HepG2 (cell line): ENCODE data around the gene P2RY8.

Experiments
- CBX2 ChIP-seq, 2 experiments: fragments of 200-600 bp in 1 of 2; sonication (generic); formaldehyde crosslinking in 1 of 2; IDR thresholded peaks; 2 replicates each; pipeline versions ENCODE4 v1.7.0 to v1.8.1; 2018 to 2022; ENCODE audit warnings: low read depth in 2 of 2, low read length in 1 of 2, mild to moderate bottlenecking in 1 of 2, missing genetic modification reagents in 1 of 2
- CTCF ChIP-seq: sonication (generic); formaldehyde crosslinking; IDR thresholded peaks from 2 replicates; pipeline ENCODE4 v1.5.0; 2020; ENCODE audit warnings: mild to moderate bottlenecking, missing genetic modification reagents, moderate library complexity
- HNRNPUL1 ChIP-seq: fragments of 200-400 bp; formaldehyde crosslinking; IDR thresholded peaks from 2 replicates; pipeline ENCODE4 v1.6.1; 2017; ENCODE audit warnings: low read depth, mild to moderate bottlenecking, low read length, moderate library complexity
- JARID2 ChIP-seq: sonication (generic); formaldehyde crosslinking; IDR thresholded peaks from 2 replicates; pipeline ENCODE4 v1.8.1; 2023; ENCODE audit warnings: missing genetic modification reagents, inconsistent platforms; ENCODE audit not compliant: insufficient replicate concordance
- MAX ChIP-seq: IDR thresholded peaks from 2 replicates; pipeline ENCODE4 v1.6.1; 2012; ENCODE audit warnings: inconsistent platforms
- NBN ChIP-seq: fragments of 450-650 bp; conservative IDR thresholded peaks from 2 replicates; pipeline ENCODE4 v1.6.1; 2017
- RAD21 ChIP-seq: fragments of 450-650 bp; formaldehyde crosslinking; IDR thresholded peaks from 2 replicates; pipeline ENCODE4 v1.5.0; 2020; ENCODE audit warnings: mild to moderate bottlenecking
- SMYD3 ChIP-seq: sonication (generic); formaldehyde crosslinking; IDR thresholded peaks from 2 replicates; pipeline ENCODE4 v1.8.1; 2023; ENCODE audit warnings: mild to moderate bottlenecking, missing genetic modification reagents
- ZFP62 ChIP-seq: sonication (generic); formaldehyde crosslinking; IDR thresholded peaks from 2 replicates; pipeline ENCODE4 v1.4.0; 2020; ENCODE audit warnings: missing genetic modification reagents
- ZNF256 ChIP-seq: sonication (generic); formaldehyde crosslinking; conservative IDR thresholded peaks from 2 replicates; pipeline ENCODE4 v1.4.0; 2020; ENCODE audit warnings: missing genetic modification reagents
- TF ChIP-seq, protein P1 (sequence below), 2 experiments: IDR thresholded peaks; 2 replicates each; pipeline ENCODE4 v1.6.1; 2011 to 2012; ENCODE audit warnings: low read length in 2 of 2, borderline replicate concordance in 1 of 2, low read depth in 1 of 2, mild to moderate bottlenecking in 1 of 2, moderate library complexity in 1 of 2
- TF ChIP-seq, protein P2 (sequence below): sonication (generic); formaldehyde crosslinking; IDR thresholded peaks from 2 replicates; pipeline ENCODE4 v1.5.1; 2020; ENCODE audit warnings: missing genetic modification reagents, mild to moderate bottlenecking, borderline replicate concordance
- TF ChIP-seq, protein P3 (sequence below): sonication (generic); formaldehyde crosslinking; IDR thresholded peaks from 2 replicates; pipeline ENCODE4 v1.4.0; 2020; ENCODE audit warnings: missing genetic modification reagents

- TF ChIP-seq, protein P1, sequence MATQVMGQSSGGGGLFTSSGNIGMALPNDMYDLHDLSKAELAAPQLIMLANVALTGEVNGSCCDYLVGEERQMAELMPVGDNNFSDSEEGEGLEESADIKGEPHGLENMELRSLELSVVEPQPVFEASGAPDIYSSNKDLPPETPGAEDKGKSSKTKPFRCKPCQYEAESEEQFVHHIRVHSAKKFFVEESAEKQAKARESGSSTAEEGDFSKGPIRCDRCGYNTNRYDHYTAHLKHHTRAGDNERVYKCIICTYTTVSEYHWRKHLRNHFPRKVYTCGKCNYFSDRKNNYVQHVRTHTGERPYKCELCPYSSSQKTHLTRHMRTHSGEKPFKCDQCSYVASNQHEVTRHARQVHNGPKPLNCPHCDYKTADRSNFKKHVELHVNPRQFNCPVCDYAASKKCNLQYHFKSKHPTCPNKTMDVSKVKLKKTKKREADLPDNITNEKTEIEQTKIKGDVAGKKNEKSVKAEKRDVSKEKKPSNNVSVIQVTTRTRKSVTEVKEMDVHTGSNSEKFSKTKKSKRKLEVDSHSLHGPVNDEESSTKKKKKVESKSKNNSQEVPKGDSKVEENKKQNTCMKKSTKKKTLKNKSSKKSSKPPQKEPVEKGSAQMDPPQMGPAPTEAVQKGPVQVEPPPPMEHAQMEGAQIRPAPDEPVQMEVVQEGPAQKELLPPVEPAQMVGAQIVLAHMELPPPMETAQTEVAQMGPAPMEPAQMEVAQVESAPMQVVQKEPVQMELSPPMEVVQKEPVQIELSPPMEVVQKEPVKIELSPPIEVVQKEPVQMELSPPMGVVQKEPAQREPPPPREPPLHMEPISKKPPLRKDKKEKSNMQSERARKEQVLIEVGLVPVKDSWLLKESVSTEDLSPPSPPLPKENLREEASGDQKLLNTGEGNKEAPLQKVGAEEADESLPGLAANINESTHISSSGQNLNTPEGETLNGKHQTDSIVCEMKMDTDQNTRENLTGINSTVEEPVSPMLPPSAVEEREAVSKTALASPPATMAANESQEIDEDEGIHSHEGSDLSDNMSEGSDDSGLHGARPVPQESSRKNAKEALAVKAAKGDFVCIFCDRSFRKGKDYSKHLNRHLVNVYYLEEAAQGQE (IDR thresholded peaks at IDR 0.05; ENCODE audit: borderline replicate concordance in 1 of 2, low read depth in 1 of 2, low read length in 2 of 2): no peak
- TF ChIP-seq NBN (no peak), ZFP62 (no peak), MAX (no peak), CBX2 (IDR thresholded peaks at IDR 0.05; ENCODE audit: low read depth, low read length) (no peak), CBX2 (CRISPR knock-in tag; IDR thresholded peaks at IDR 0.05; ENCODE audit: low read depth) (no peak), JARID2 (CRISPR knock-in tag) (no peak), RAD21 (no peak), CTCF (CRISPR knock-in tag) (no peak), ZNF256 (no peak), SMYD3 (CRISPR knock-in tag) (no peak), HNRNPUL1 (no peak)
- TF ChIP-seq, protein P2, sequence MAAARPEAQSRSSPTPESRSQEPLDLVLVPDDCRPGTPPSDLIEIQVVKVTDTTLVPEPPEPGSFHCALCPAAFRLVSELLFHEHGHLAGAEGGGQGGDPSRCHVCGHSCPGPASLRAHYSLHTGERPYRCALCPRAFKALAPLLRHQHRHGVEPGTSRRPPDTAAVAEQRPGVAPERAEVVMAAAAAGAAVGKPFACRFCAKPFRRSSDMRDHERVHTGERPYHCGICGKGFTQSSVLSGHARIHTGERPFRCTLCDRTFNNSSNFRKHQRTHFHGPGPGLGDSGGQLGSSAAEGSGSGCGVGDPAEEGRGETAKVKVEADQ (CRISPR knock-in tag): no peak
- TF ChIP-seq, protein P3, sequence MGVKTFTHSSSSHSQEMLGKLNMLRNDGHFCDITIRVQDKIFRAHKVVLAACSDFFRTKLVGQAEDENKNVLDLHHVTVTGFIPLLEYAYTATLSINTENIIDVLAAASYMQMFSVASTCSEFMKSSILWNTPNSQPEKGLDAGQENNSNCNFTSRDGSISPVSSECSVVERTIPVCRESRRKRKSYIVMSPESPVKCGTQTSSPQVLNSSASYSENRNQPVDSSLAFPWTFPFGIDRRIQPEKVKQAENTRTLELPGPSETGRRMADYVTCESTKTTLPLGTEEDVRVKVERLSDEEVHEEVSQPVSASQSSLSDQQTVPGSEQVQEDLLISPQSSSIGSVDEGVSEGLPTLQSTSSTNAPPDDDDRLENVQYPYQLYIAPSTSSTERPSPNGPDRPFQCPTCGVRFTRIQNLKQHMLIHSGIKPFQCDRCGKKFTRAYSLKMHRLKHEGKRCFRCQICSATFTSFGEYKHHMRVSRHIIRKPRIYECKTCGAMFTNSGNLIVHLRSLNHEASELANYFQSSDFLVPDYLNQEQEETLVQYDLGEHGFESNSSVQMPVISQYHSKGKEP: no peak
These were observed 81.1 kb downstream of the P2RY8 start for GRCh38 chrX:1455948-1456280.
